GM18507 (cell line): ENCODE results near the gene DPYD.

Source experiments
- DNase-seq: peaks from one replicate; pipeline ENCODE4 v3.0.0; 2011; ENCODE audit warnings: low read depth; ENCODE audit not compliant: insufficient read length; ENCODE audit errors: extremely low spot score
- FAIRE-seq: peaks from 2 replicates; lab custom pipeline; 2011; peaks lifted over from hg19 to GRCh38; lab: Jason Lieb, UNC

Gene DPYD

GRCh38 chr1:97803026-97803425, 117.8 kb downstream of the DPYD start:
- DNase-seq (no peak), FAIRE-seq (no peak)

- DNase-seq (no peak), FAIRE-seq (no peak)
Measured at GRCh38 chr1:97802011-97802410, 118.8 kb downstream of the DPYD start.

GRCh38 chr1:97797403-97798183, 123.2 kb downstream of the DPYD start:
- DNase-seq: no peak
- FAIRE-seq: no peak

- FAIRE-seq (no peak), DNase-seq (no peak)
Measured at GRCh38 chr1:97796711-97797110, 124.1 kb downstream of the DPYD start.

- no peak for DNase-seq
- FAIRE-seq: no peak
Measured at GRCh38 chr1:97792655-97793054, 128.2 kb downstream of the DPYD start.

- DNase-seq (no peak), FAIRE-seq (peak; percentile 21)
Measured at GRCh38 chr1:97791251-97791650, 129.6 kb downstream of the DPYD start.

- DNase-seq (no peak), FAIRE-seq (no peak)
Measured at GRCh38 chr1:97787231-97787630, 133.6 kb downstream of the DPYD start.

GRCh38 chr1:97784661-97785060, 136.2 kb downstream of the DPYD start:
- no peak for DNase-seq
- FAIRE-seq: no peak

- FAIRE-seq: no peak
- DNase-seq: no peak
Measured at GRCh38 chr1:97783751-97784150, 137.1 kb downstream of the DPYD start.

- no peak for DNase-seq
Measured at GRCh38 chr1:97781762-97782337, 139.0 kb downstream of the DPYD start.

GRCh38 chr1:97780884-97781283, 139.9 kb downstream of the DPYD start:
- FAIRE-seq (no peak), DNase-seq (no peak)

More at GRCh38 chr1:97781762-97782337, 139.0 kb downstream of the DPYD start:
- no peak for FAIRE-seq

GRCh38 chr1:97778718-97779117, 142.1 kb downstream of the DPYD start:
- DNase-seq (no peak), FAIRE-seq (no peak)

GRCh38 chr1:97770376-97770775, 150.5 kb downstream of the DPYD start:
- FAIRE-seq: no peak
- no peak for DNase-seq

- no peak for FAIRE-seq
- DNase-seq: no peak
Measured at GRCh38 chr1:97767381-97767780, 153.5 kb downstream of the DPYD start.

GRCh38 chr1:97764991-97765390, 155.8 kb downstream of the DPYD start:
- DNase-seq: no peak
- no peak for FAIRE-seq

GRCh38 chr1:97761637-97762036, 159.2 kb downstream of the DPYD start:
- no peak for FAIRE-seq

GRCh38 chr1:97759078-97759477, 161.8 kb downstream of the DPYD start:
- no peak for FAIRE-seq
- DNase-seq: no peak

More at GRCh38 chr1:97761637-97762036, 159.2 kb downstream of the DPYD start:
- no peak for DNase-seq

- FAIRE-seq: no peak
- DNase-seq: no peak
Measured at GRCh38 chr1:97758541-97759057, 162.2 kb downstream of the DPYD start.

- no peak for DNase-seq
- FAIRE-seq: no peak
Measured at GRCh38 chr1:97745912-97746311, 174.9 kb downstream of the DPYD start.

GRCh38 chr1:97744977-97745376, 175.9 kb downstream of the DPYD start:
- DNase-seq (no peak), FAIRE-seq (no peak)

GRCh38 chr1:97743129-97743528, 177.7 kb downstream of the DPYD start:
- DNase-seq (no peak), FAIRE-seq (no peak)
